GM12801 (cell line): ENCODE data around the gene HTD2.

ENCODE experiments used
- TF ChIP-seq, protein P1 (sequence below): IDR thresholded peaks from one replicate; pipeline ENCODE4 v1.5.1; 2011; ENCODE audit warnings: control low read depth; ENCODE audit not compliant: insufficient read length; ENCODE audit errors: extremely low read depth

Gene HTD2

GRCh38 chr3:58305882-58306711 is at the start of gene HTD2, which contains the start of gene RPP14:
Gene HTD2 (plus strand): TSS chr3:58306520. CDS start chr3:58317614, 11,094 bp downstream.
Gene RPP14 (plus strand): TSS chr3:58306245. CDS start chr3:58310330, 4,085 bp downstream.
- TF ChIP-seq, protein P1, sequence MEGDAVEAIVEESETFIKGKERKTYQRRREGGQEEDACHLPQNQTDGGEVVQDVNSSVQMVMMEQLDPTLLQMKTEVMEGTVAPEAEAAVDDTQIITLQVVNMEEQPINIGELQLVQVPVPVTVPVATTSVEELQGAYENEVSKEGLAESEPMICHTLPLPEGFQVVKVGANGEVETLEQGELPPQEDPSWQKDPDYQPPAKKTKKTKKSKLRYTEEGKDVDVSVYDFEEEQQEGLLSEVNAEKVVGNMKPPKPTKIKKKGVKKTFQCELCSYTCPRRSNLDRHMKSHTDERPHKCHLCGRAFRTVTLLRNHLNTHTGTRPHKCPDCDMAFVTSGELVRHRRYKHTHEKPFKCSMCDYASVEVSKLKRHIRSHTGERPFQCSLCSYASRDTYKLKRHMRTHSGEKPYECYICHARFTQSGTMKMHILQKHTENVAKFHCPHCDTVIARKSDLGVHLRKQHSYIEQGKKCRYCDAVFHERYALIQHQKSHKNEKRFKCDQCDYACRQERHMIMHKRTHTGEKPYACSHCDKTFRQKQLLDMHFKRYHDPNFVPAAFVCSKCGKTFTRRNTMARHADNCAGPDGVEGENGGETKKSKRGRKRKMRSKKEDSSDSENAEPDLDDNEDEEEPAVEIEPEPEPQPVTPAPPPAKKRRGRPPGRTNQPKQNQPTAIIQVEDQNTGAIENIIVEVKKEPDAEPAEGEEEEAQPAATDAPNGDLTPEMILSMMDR, result peak; percentile 93

DNA sequence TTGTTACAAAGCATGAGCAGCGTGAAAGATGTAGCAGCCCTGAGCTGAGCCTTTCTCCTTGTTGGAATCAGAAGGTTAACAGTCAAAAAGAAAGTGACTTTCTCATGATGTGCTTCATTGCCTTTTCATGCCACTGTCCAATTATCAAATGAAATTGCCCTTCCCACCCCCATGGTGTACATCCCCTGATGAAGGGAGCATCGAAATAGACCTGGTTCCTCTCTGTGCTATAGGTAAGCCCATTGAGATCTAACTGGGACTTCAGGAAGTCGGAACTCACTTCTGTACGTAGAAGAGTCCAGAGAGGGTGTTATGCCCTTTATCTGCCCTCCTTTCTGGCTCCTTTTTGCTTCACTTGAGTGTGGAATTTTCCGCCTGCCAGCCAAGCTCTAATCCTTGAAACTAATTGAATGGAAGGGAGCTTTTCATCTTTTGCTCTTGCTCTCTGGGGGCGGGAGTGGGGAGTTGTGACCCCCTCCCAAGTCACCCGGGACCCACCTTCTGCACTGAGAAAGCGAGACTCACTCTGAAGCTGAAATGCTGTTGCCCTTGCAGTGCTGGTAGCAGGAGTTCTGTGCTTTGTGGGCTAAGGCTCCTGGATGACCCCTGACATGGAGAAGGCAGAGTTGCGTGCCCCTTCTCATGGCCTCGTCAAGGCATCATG is 47.8 kb upstream of the HTD2 start:
- TF ChIP-seq, protein P1, result no peak

GRCh38 chr3:58260261-58260731 is 46.0 kb upstream of the HTD2 start:
- TF ChIP-seq, protein P1, result no peak

DNA sequence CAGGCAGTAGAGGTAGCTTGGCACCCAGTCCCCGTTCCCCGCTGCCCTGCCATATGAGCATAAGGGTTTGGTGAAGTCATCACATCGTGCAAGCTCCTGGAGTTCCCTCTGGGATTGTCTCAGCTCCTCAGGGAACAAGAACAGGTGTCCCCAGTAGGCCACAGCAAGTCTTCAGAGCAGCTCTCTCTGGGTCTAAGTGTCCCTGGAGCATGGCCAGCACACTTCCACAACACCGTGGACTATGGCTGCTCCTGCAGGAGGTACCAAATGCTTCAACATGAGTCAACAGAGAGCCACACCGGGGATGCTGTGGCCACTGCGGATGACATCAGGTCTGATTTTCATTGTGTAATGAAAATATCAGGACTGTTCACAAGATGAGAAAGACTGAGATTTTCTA is 45.6 kb upstream of the HTD2 start:
- TF ChIP-seq, protein P1, result no peak

- TF ChIP-seq, protein P1, result no peak
Measured at GRCh38 chr3:58261954-58262666, 44.2 kb upstream of the HTD2 start.

DNA sequence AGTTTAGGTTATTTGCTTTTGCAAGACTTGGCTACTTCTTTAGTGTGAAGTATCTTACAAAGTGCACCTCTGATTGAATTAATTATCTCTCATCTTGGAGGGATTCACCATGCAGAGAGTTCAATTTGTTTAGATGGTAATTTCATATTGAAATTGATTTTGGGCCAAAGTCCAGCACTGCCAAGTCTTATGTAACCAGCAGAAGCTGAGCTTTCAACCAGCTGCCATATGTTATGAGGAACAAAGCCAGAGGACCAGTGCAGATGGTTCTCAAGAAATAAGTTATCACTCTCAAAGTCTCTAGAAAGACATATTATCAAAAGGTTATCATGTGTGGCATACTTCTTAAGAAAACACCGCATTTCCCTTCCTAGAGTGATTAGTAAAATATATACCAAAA is 39.7 kb upstream of the HTD2 start:
- TF ChIP-seq, protein P1, result no peak

GRCh38 chr3:58269356-58269755 is 37.0 kb upstream of the HTD2 start:
- TF ChIP-seq, protein P1, result no peak
